Hepatocyte (in vitro differentiated cells): Measurements from ENCODE around the gene ZBTB48. TPM values are rescaled to one million over a fixed set of nuclear protein-coding genes. Genes with fewer than 3 reads are reported as not detected.

Experiments
- DNase-seq: peaks from one replicate; pipeline ENCODE4 v3.0.0-alpha.2; 2016; ENCODE audit warnings: low spot score
- H2AFZ ChIP-seq: fragments of 200-600 bp; sonication (generic); 2 replicates; pipeline ENCODE4 v1.6.0; 2016; ENCODE audit warnings: antibody characterized with exemption, mild to moderate bottlenecking
- H3K27ac ChIP-seq: fragments of 200-600 bp; sonication (generic); 2 replicates; pipeline ENCODE4 v1.5.1; 2016; ENCODE audit warnings: mild to moderate bottlenecking
- H3K27me3 ChIP-seq: fragments of 200-600 bp; sonication (generic); 2 replicates; pipeline ENCODE4 v1.6.1; 2016
- H3K36me3 ChIP-seq: fragments of 200-600 bp; sonication (generic); replicated peaks from 2 replicates; pipeline ENCODE4 v1.5.1; 2016; ENCODE audit warnings: low read depth; ENCODE audit not compliant: insufficient read depth
- H3K4me1 ChIP-seq: fragments of 200-600 bp; sonication (generic); 2 replicates; pipeline ENCODE4 v1.5.1; 2016; ENCODE audit warnings: mild to moderate bottlenecking, moderate library complexity; ENCODE audit not compliant: insufficient read depth
- H3K4me2 ChIP-seq: fragments of 200-600 bp; sonication (generic); 2 replicates; pipeline ENCODE4 v1.6.0; 2016
- H3K4me3 ChIP-seq: fragments of 200-600 bp; sonication (generic); 2 replicates; pipeline ENCODE4 v1.5.1; 2016; ENCODE audit warnings: mild to moderate bottlenecking
- H3K79me2 ChIP-seq: fragments of 200-600 bp; sonication (generic); 2 replicates; pipeline ENCODE4 v1.6.0; 2017; ENCODE audit warnings: mild to moderate bottlenecking
- H3K9me2 ChIP-seq: fragments of 200-600 bp; sonication (generic); replicated peaks from 2 replicates; pipeline ENCODE4 v1.6.0; 2017; ENCODE audit warnings: mild to moderate bottlenecking; ENCODE audit not compliant: insufficient read depth
- H3K9me3 ChIP-seq: fragments of 200-600 bp; sonication (generic); 2 replicates; pipeline ENCODE4 v1.5.1; 2016; ENCODE audit warnings: low read depth, mild to moderate bottlenecking
- H4K20me1 ChIP-seq: fragments of 200-600 bp; sonication (generic); 2 replicates; pipeline ENCODE4 v1.6.0; 2016; ENCODE audit warnings: mild to moderate bottlenecking; ENCODE audit not compliant: insufficient read depth, poor library complexity, severe bottlenecking
- EZH2 ChIP-seq: fragments of 200-600 bp; sonication (generic); IDR thresholded peaks from 2 replicates; pipeline ENCODE4 v1.6.1; 2016; ENCODE audit warnings: antibody characterized with exemption, mild to moderate bottlenecking, borderline replicate concordance
- EZH2phosphoT487 ChIP-seq: fragments of 200-600 bp; sonication (generic); IDR thresholded peaks from one replicate; pipeline ENCODE4 v1.6.1; 2018; ENCODE audit warnings: antibody characterized with exemption, mild to moderate bottlenecking, low read depth, moderate library complexity; ENCODE audit not compliant: unreplicated experiment, severe bottlenecking
- WGBS: methylation state at CpG from one replicate; pipeline ENCODE4 v1.1.6; 2016; ENCODE audit warnings: low lambda C conversion rate; ENCODE audit errors: missing lambda C conversion rate; 5-methylcytosine and 5-hydroxymethylcytosine counted together
- polyA plus RNA-seq: library from polyadenylated mRNA; unstranded; fragments of >200 nt; fragmentation: Nextera tagmentation; extraction: Ambion mirVana; gene quantifications from 2 replicates; pipeline ENCODE4 v1.2.1, GENCODE V29; 2016
- total RNA-seq: library from RNA; depleted of rRNA; stranded (reverse); fragments of >200 nt; gene quantifications from 2 replicates; pipeline ENCODE4 v1.2.3, GENCODE V29; 2014
- TF ChIP-seq, protein P1 (sequence below): fragments of 200-600 bp; sonication (generic); IDR thresholded peaks from 2 replicates; pipeline ENCODE4 v1.5.1; 2016; ENCODE audit warnings: antibody characterized with exemption, mild to moderate bottlenecking; ENCODE audit not compliant: poor library complexity

The ZBTB48 gene
- total and polyA plus RNA-seq, 2 experiments from 2014 or later, result 22.9 to 24.8 TPM

DNA sequence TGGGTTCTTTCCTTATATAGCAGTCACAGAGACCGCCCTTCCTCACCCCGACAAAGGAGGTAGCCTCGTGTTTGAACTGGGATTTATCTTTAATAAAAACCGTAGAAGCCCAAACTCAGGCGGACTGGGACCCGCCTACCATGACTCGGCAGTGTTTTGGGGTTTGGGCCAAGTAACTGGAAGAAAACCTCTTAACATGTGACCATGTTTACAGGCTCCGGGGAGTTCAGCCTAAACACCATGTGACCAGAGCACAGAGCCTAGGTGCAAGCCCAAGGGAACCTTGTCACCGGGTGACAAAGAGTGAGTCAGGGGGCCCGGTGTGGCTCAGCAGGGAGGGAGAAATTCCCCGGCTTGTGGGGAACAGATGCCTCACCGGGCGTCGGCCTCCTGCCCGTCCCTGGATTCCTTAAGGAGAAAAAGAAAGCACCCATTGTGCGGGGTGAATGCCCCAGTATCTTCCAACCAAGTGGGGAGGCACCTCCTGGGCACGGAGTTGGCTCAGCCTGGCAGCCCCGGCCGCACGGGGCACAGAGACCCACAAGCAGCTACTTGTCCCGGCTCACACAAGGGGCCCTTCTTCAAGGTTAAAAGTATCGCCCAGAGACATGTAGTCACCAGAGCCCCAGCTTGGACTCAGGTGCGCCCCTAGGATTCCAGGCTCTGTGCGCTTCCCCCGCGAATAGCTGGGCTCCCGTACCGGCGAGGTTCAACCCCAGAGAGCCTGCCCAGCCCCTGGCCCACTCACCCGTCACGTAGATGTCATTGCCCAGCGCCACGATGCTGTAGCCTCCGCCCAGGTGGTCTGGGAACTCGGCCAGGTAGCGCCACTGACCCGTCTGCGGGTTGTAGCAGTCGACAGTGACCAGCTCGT is 21.5 kb downstream of the ZBTB48 start:
- peaks cover 29% of the 10 kb centered on the region for H4K20me1 ChIP-seq

DNA sequence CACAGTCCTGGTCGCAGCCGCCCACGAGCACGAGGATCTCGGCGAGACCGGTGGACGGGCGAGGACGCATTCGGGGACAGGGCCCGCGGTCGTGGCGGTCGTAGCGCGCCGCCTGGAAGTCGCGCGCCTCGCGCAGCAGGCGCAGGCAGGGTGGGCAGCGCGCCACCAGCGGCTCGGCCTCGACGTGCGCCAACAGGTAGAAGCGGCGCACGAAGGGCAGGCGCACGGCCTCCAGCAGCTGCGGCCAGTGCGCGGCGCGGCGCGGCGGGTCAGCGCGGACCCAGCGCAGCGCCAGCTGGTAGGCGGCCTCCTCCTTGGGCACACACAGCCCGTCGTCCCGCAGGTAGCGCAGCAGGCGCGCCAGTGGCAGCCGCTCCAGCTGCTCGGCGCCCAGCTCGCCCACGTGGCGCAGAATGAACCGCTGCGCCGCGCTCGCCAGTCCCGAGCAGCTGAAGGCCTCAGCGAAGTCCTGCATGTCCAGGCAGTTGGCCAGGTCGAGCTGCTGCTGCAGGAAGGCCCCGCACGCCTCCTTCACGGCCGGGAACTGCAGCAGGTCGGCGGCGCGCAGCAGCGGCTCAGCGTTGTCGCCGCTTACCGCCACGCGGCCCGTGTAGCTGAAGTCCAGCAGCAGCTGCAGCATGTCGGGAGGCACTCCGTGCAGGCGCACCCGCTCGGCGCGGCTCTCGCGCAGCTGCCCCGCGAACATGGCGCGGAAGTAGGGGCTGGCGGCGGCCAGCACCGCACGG is 22.3 kb downstream of the ZBTB48 start:
- Histone ChIP-seq H3K4me3 (peak overlapping the region; percentile 95), H3K4me2 (peak overlapping the region; percentile 88), H4K20me1 (peaks cover 24% of the 10 kb centered on the region), H3K79me2 (peaks cover 54% of the 10 kb centered on the region), H3K27ac (peak overlapping the region; percentile 100), H3K36me3 (no peaks in the 10 kb centered on the region), H2AFZ (peak overlapping the region; percentile 64), H3K27me3 (no peaks in the 10 kb centered on the region), H3K9me2 (no peaks in the 10 kb centered on the region), H3K4me1 (peaks cover 33% of the 10 kb centered on the region), H3K9me3 (no peaks in the 10 kb centered on the region)
- peak; percentile 71 for DNase-seq
- TF ChIP-seq, protein P1, sequence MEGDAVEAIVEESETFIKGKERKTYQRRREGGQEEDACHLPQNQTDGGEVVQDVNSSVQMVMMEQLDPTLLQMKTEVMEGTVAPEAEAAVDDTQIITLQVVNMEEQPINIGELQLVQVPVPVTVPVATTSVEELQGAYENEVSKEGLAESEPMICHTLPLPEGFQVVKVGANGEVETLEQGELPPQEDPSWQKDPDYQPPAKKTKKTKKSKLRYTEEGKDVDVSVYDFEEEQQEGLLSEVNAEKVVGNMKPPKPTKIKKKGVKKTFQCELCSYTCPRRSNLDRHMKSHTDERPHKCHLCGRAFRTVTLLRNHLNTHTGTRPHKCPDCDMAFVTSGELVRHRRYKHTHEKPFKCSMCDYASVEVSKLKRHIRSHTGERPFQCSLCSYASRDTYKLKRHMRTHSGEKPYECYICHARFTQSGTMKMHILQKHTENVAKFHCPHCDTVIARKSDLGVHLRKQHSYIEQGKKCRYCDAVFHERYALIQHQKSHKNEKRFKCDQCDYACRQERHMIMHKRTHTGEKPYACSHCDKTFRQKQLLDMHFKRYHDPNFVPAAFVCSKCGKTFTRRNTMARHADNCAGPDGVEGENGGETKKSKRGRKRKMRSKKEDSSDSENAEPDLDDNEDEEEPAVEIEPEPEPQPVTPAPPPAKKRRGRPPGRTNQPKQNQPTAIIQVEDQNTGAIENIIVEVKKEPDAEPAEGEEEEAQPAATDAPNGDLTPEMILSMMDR, result no peak
- TF ChIP-seq EZH2phosphoT487 (no peak), EZH2 (no peak)
- 1% methylated on average over 97 of the region's 103 CpGs for WGBS

More for the DNA sequence above, 21.5 kb downstream of the ZBTB48 start:
- peak overlapping the region; percentile 88 for H3K4me2 ChIP-seq
- peaks cover 33% of the 10 kb centered on the region for H3K4me1 ChIP-seq
- TF ChIP-seq, protein P1, result no peak
- TF ChIP-seq EZH2 (no peak), EZH2phosphoT487 (no peak)
- peak; percentile 84 for DNase-seq
- H3K27ac ChIP-seq, result peak overlapping the region; percentile 100
- H3K4me3 ChIP-seq, result peak overlapping the region; percentile 95
- 1% methylated on average over 40 of the region's 40 CpGs for WGBS
- no peaks in the 10 kb centered on the region for H3K9me2 ChIP-seq
- no peaks in the 10 kb centered on the region for H3K27me3 ChIP-seq
- peaks cover 62% of the 10 kb centered on the region for H3K79me2 ChIP-seq
- peak overlapping the region; percentile 0 for H2AFZ ChIP-seq
- no peaks in the 10 kb centered on the region for H3K9me3 ChIP-seq
- no peaks in the 10 kb centered on the region for H3K36me3 ChIP-seq

DNA sequence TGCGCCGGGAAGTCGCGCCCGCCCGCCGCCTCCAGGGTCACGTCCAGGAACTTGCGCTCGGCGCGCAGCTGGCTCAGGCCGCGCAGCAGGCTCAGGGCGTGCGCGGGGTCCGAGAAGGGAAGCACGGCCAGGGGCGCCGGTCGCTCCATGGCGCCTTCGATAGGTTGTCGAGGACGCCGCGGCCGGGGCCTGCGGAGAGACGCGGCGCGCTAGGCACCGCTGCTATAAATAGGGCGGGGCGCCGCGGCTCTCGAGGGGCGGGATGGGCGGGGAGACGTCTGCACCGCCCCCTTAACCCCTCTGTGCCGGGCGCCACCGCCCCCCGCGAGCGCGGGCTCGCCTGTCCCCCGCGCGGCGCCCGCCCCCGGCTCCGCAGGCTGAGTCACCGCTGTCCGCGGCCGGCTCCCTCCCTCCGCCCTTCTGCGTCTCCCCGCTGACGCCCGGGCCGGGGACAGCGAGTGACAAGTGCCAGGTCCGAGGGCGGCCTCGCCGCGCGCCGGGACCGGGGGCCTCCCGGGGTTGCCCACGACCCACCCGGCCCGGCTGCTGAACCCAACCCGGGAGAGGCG is 23.0 kb downstream of the ZBTB48 start, which contains the start of gene KLHL21:
Gene KLHL21 (minus strand): TSS at position 201 of the 569 bp plus-strand sequence. CDS start 52 bp downstream, at position 149.
- TF ChIP-seq EZH2 (no peak), EZH2phosphoT487 (no peak)
- TF ChIP-seq, protein P1, result no peak
- under 1% methylated on average over 33 of the region's 84 CpGs for WGBS

More for the DNA sequence above, 23.0 kb downstream of the ZBTB48 start, which contains the start of gene KLHL21:
- Histone ChIP-seq H3K79me2 (peaks cover 48% of the 10 kb centered on the region), H3K36me3 (no peaks in the 10 kb centered on the region), H3K9me3 (no peaks in the 10 kb centered on the region), H3K4me3 (peak within 1 kb of the TSS; percentile 95), H2AFZ (peak within 1 kb of the TSS; percentile 86), H3K27me3 (no peaks in the 10 kb centered on the region), H3K4me1 (peaks cover 33% of the 10 kb centered on the region), H4K20me1 (peaks cover 24% of the 10 kb centered on the region), H3K9me2 (no peaks in the 10 kb centered on the region), H3K27ac (peak within 1 kb of the TSS; percentile 100), H3K4me2 (peak within 1 kb of the TSS; percentile 88)
- DNase-seq, result peak; percentile 97
